Measurements from ENCODE around the gene LRCOL1.

DNA sequence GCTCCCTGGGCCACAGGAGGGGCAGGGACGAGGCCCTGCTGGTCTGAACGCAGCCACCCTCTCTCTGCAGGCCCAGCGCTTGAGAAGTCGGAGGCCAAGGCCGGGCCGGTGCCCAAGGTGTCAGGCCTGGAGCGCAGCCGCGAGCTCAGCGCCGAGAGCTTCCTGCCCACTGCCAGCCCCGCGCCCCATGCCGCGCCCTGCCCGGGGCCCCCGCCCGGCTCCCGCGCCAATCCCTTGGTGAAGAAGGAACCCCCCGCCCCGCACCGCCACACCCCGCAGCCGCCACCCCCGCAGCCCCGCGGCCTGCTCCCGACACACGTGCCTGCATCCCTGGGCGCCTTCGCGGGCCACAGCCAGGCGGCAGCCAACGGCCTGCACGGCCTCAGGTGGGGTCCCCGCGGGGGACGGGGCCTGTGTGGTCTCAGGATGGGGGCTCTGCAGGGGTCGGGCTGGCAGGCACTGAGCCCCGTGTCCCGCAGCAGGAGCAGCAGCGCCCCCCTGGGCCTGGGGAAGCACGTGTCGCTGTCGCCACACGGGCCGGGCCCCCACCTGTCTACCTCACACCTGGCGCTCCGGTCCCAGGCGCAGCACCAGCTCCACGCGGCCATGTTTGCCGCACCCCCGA is 40.4 kb downstream of the LRCOL1 start:
- no peak for TF ChIP-seq POLR2AphosphoS5 (IDR thresholded peaks at IDR 0.05)
- no peak for TF ChIP-seq CTCF (IDR thresholded peaks at IDR 0.05)
- TF ChIP-seq POLR2A (IDR thresholded peaks at IDR 0.05): no peak

All from prostate gland (tissue), 2 donors.